LHCN-M2 (cell line): ENCODE results near the gene RPL22. TPM values are rescaled to one million over a fixed set of nuclear protein-coding genes. Genes with fewer than 3 reads are reported as not detected.

Experiments
- DNase-seq: peaks from one replicate; pipeline ENCODE4 v3.0.0-alpha.2; 2012; ENCODE audit warnings: low read depth
- polyA plus RNA-seq: library from polyadenylated mRNA; unstranded; fragments of >200 nt; gene quantifications from one replicate; pipeline ENCODE4 v1.2.1, GENCODE V29; 2012; ENCODE audit warnings: missing spikeins
- total RNA-seq: library from RNA; depleted of rRNA; stranded (reverse); fragments of >200 nt; gene quantifications from 2 replicates; pipeline ENCODE4 v1.2.3, GENCODE V29; 2014; rRNA removed

The RPL22 gene
- total RNA-seq, result 111 and 136 TPM in 2 replicates
- polyA plus RNA-seq, result 596 TPM

GRCh38 chr1:6199298-6200187 is at the start of gene RPL22:
TSS of gene RPL22 (minus strand) at chr1:6199595. CDS start at chr1:6199573, 22 bp downstream.
- peak; percentile 99 for DNase-seq

- no peak for DNase-seq
Measured at GRCh38 chr1:6248161-6248776, 48.9 kb upstream of the RPL22 start.

GRCh38 chr1:6247651-6248050 is 48.3 kb upstream of the RPL22 start:
- DNase-seq, result no peak

GRCh38 chr1:6246497-6247467 is 47.4 kb upstream of the RPL22 start:
- DNase-seq, result peak; percentile 59

- peak; percentile 24 for DNase-seq
Measured at GRCh38 chr1:6245869-6246496, 46.6 kb upstream of the RPL22 start.

GRCh38 chr1:6245086-6245868 is 45.9 kb upstream of the RPL22 start:
- DNase-seq, result peak; percentile 77

GRCh38 chr1:6244401-6245049 is 45.1 kb upstream of the RPL22 start:
- no peak for DNase-seq

GRCh38 chr1:6243993-6244392 is 44.6 kb upstream of the RPL22 start, which contains the start of gene HES3:
TSS of gene HES3 (plus strand) at chr1:6244179. CDS start at chr1:6244366, 187 bp downstream.
- no peak for DNase-seq

GRCh38 chr1:6243053-6243834 is 43.8 kb upstream of the RPL22 start:
- no peak for DNase-seq

GRCh38 chr1:6241887-6242740 is 42.7 kb upstream of the RPL22 start:
- no peak for DNase-seq

GRCh38 chr1:6241107-6241886 is 41.9 kb upstream of the RPL22 start:
- no peak for DNase-seq

- DNase-seq, result no peak
Measured at GRCh38 chr1:6239950-6240768, 40.8 kb upstream of the RPL22 start.

- no peak for DNase-seq
Measured at GRCh38 chr1:6239213-6239752, 39.9 kb upstream of the RPL22 start.

- DNase-seq, result no peak
Measured at GRCh38 chr1:6237093-6237492, 37.7 kb upstream of the RPL22 start.

GRCh38 chr1:6235296-6235677 is 35.9 kb upstream of the RPL22 start:
- DNase-seq, result no peak
